ENCODE measurements around the gene LIMD2.

Gene LIMD2

DNA sequence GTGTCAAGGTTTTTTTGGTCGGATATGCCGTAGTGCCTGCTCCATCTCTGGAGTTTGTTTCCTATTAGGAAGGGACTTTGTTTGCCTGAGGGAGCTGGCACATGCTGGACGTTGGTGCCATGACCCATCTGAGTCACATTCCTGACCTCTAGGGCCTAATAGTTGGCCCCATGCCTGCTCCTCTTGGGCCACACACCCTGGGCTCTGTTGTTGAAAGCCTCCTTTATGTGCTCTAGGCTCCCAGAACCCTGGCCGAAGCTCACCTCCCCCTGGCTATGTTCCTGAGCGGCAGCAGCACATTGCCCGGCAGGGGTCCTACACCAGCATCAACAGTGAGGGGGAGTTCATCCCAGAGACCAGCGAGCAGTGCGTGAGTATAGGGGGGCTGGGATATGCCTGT, 18.4 kb downstream of the LIMD2 start:
- no peak for DNase-seq (ENCODE audit: low read depth in 2 of 2)

DNA sequence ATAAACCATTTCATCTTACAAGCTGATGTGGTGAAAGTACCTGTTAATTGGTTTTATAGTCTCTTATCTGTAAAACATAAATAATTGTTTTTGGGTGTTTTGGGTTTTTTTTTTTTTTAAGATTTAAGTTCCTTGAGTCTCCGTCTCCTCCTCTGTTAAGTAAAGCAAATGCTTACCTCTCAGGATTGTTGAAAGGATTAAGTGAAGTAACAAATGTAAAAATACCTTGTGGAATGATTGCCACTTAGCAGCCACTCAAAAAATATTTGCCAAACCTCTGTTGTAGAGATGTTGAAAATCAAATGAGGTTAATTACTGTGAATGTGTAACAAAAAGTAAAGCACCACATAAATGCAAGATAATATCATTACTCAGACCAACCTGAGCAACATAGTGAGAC, 19.2 kb downstream of the LIMD2 start:
- DNase-seq (ENCODE audit: low read depth in 2 of 2), result no peak

DNA sequence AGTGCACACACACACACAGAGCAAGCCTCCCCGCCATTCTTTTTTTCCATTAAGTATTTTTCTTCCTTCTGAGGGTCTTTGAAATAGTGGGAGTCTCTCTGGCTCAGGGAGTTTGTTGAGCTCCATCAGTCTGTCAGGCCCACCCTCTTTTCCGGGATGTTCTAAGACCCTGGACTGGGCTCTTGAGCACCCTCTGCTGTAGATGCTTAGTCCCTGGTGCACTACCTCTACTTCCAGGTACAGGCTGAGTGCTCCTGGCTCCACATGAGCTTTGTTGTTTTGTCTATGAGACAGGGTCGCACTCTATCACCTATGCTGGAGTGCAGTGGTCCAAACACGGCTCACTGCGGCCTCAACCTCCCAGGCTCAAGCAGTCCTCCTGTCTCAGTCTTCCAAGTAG, 20.7 kb downstream of the LIMD2 start:
- no peak for DNase-seq (ENCODE audit: low read depth in 2 of 2)

DNA sequence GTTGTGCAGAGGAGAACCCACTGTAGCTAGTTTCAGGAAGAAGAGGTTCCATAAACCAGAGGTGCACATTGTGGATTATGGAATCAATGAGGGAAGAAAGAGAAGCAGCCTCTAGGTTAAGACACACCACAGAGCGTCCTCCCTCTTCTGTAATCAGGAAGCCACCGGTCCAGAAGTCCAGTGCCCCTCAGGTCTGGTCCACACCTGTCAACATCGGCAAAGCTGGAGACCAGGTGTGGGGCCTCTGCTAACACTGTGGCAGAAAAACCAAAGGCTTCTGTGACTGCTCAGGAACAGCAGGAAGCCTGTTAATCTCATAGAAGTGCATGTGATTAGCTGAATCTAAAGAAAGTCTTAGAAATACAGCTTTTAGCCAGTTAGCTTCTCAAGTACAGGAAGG, 23.3 kb downstream of the LIMD2 start:
- DNase-seq (ENCODE audit: low read depth in 2 of 2), result no peak

DNA sequence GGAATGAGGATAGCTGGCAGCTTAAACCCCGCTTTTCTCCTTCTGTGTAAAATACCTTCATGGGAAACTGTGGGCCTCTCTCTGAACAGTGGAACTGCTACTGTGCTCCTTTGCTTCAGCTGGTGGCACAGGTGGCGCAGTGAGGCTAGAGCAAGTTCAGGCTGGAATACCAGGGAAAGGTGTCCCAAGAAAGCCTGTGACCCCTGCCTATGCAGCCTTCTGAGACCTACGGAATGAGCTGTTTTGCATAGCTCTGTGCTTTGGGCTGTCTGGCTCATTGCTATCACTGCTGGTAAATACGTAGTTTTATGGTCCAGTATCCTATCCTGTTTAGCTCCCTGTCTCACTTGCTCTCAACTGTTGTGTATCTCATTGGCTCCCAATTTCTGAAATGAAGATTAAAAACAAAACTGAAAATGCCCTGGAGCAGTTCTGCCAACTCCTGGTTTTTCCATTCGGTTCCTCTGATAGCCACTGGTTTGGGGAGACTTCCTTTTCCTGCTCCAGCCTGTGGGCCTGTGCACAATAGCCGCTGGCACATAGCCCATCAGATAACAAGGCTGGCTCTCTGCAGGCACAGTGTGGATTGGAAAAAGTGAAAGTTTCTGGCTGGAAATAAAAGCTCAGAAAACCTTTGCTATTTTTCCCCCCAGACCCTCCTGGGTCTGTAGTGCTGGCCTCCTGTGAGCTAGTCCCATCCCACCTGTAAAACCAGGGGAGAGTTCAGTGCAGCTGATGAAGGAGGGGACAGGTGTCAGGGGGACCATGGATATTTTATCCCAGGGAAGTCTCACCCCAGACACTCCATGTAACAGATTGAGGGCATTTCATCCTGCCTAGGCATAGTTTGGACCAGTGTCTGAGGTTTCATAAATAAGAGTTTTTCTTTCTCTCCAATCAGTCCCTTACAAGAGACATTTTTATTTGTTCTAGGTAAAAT, 24.0 kb downstream of the LIMD2 start:
- DNase-seq (ENCODE audit: low read depth in 2 of 2), result no peak

DNA sequence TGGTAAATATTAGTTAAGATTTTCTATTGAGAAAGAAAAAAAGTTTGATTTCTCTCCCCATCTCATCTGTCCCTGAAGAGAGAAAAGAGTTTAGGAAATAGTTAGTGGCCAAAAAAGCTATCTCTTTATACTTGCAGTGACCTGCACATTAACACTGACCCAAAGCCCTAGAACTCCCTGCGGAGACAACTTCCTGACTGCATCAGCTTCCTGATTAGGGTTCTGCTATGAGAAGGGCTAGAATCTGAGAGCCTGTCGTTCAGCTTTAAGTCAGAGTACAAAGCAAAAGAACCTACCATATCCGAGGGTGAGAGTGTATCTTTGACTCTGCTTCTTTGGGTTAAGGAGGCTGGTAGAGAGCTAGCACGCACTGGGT, 24.7 kb downstream of the LIMD2 start:
- no peak for DNase-seq (ENCODE audit: low read depth in 2 of 2)

DNA sequence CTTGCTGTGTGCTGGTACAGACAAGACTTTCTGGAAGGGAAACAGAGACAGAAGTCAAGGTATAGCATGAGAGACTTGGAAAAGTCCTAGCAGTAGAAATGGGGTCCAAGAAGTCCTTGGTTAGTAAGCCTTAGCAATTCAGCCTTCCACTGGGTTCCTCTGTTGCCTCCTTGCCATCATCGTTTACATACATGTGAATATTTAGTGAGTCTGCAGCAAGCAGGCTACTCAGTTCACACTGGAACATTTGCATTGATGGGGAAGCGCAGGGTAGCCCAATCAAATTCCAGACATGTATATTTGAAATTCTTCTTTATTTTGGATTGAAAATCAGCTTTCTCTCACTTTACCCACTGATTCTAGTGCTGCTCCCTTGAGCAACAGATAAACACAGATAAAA, 27.1 kb downstream of the LIMD2 start:
- no peak for DNase-seq (ENCODE audit: low read depth in 2 of 2)

DNA sequence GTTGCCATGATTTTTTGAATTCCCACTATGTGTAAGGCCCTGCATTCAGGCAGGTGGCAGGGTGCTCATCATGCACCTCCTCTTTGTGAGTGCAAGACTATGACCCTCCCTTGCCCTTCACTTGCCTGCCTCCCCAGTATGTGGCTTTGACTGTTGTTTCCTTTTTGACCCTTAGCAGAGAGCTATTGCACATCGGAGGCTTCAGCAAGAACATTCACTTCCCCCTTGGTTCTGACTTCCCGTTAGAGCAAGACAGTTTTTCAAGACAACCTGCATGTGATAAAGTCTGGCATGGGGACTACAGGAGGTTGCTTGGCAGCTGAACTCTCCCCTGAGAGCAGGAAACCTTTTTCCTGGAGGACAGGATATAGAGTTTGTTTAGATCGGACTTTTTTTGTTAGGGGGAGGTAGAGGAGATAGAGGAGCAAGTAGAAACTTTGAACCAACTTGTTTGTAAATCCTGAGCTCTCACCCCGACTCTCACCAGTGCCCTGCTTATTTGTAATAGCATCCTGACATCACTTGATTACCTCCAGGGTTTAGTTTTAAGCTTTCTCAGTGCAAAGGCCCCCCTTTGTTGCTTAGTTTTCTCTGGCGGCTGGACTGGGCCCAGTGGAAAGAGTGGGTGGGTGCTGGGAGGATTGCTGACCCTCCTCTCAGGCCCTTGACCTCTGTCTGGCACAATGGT, 34.3 kb downstream of the LIMD2 start:
- DNase-seq (ENCODE audit: low read depth in 2 of 2), result no peak

DNA sequence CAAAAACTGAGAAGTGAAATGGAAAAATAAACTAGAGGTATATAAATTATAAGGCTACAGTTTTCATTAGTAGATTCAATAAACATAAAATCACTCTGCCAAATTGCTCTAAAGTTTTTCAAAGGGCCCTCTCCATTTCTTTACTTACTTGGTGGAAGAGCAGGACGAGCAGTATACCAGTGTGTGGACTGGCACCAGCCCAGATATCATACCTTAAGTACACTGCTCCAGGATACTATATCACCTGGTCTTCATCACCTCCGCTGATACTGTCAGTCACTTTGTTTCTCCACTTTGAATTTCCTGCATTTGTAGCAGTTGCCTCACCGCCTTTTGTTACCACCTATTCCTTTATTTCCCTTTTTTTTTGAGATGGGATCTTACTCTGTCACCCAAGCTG, 40.1 kb downstream of the LIMD2 start:
- DNase-seq (ENCODE audit: low read depth in 2 of 2), result no peak

DNA sequence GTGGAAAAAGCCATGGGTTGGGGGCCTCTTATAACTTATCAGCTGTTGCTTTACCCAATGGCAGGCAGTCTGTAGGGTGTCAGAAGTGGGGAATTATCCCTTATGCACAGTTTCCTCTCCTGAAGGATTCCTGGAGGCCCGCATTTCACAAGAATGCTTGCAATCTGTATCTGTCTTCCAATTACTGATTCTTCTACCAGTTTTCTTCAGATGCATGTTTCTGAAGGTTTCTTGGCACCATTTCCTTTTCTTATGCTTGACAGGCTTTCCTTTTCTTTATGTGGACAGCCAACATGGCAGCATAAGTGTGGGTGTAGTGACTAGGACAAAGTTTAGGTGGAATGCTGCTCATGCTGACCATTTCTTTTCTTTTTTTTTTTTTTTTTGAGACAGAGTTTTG, 41.6 kb downstream of the LIMD2 start:
- no peak for DNase-seq (ENCODE audit: low read depth in 2 of 2)

DNA sequence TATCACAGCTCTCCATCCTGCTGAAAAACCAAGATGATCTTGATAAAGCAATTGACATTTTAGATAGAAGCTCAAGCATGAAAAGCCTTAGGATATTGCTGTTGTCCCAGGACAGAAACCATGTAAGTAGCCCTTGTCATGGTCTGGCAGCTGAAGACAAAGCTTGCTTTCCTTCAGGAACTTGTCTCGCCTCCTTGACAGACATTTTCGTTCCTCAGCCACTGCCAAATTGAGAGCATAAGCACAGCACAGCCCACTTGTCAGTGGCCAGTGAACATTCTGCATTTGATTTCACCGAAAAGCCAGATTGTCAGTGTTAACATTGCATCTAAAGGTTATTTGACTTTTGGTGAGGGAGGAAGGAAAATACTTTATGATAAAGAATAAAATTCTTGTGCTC, 42.1 kb downstream of the LIMD2 start:
- DNase-seq (ENCODE audit: low read depth in 2 of 2), result no peak

DNA sequence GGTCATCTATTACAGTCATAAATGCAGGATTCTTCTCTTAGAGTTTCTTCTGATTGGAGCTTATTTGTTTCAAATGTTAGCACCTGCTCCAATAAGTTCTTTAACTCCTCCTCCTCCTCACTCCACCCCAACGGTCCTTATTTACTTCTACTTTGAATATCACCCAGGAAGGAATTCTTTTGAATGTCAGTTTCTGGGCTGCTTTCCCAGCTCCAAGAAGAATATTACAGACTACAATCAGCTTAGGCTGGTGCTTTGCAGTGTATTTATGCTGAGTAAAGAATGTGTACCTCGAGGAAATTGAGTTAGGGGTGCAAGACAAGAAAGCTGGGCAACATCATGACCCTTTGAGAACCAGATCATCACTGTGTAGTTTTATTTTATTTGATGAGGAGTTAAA, 46.9 kb downstream of the LIMD2 start:
- no peak for DNase-seq (ENCODE audit: low read depth in 2 of 2)

DNA sequence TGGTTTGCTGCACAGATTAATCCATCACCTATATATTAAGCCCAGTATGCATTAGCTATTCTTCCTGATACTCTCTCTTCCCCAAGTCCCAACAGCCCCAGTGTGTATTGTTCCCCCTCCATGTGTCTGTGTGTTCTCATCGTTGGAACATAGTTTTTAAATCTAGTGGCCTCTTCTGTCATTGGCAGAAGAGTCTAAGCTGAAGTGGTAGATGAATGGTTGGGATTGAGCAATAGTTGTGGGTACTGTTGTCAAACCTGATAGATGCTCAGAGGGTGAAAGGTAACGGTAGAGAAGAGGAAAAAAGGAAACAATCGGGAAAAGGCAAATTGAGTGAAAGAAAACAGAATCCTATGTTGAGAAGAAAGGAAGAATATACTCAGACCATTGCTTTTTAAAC, 47.8 kb downstream of the LIMD2 start:
- DNase-seq (ENCODE audit: low read depth in 2 of 2), result no peak

DNA sequence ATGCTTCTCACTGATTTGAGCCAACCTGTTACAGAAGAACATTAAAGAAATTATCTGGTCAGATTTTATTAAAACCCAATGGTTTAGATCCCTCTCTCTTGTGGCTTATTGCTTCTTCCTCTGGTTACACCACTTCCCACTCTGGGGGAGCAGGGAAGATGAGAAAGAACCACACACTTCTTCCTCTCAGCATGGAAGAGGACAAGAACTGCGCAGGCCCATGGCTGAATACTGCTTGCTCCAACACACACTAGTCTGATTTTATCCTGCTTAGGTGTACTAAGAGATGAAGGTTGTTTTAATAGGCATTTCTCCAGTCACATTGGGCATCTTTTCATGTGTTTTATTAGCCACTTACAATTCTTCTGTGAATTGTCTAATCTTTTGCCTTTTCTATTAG, 50.1 kb downstream of the LIMD2 start:
- no peak for DNase-seq (ENCODE audit: low read depth in 2 of 2)

DNA sequence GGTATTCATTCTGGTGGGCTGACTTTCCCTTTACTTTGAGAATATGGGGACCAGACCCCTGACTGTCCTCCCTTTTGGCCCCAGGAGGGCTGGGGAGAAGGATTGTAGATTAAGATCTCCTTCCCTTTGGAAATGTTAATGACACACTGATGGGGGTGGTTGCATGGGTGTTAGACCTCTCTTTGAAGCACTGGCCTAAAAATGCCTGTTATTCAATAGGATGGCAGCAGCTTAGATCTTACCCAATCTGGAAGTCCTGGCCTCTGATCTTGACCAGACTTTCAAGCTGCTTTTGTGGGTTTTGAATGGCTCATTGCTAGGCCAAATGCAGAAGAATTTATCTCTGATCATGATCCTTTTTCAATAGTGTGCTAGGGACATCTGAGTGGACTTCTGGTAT, 52.0 kb downstream of the LIMD2 start:
- DNase-seq (ENCODE audit: low read depth in 2 of 2), result no peak

DNA sequence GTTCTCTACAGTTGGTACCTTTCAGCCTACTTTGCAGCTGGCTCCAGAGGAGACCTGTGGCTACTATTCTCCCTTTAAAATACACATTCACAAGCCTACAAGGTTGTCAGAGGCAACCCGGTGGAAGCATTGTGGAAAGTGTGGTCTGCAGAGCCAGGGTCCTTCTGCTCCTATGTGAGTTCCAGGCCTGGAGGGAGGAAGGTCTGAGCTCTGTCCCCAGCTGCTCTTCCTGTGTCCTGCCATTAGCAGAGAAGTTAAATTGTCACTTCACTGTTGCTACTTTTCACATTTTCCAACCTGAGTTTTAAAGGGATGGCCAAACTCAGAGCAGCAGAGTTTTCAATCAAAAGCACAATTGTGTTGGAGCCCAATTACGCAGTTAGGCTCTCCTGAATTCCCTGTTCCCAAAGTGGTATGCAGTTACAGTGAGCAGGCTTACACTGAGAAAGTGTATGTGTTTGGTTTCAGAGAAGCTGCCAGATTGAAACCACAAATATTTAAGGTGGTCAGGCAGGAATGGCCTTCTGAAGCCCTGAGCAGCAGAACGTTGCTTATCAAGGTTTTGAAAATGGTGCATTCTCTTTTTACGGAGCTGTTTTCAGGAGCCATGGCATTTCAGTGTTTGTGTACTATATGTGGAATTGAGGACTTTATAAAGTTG, 52.7 kb downstream of the LIMD2 start:
- no peak for DNase-seq (ENCODE audit: low read depth in 2 of 2)

DNA sequence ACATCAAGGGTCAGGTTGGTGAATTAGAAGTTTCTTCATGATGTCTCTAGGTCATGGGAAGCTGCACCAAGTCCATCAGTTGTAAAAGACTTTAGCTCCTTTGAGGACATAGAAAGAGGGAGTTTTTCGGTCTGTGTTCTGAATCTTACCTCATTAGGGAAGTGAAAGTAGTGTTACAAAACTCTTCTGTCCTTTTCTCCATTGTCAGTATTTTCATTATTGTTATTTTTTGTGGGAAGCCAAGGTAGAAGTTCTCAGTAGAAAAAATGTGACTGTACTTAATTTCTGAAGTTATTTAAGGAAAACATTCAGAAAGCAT, 53.5 kb downstream of the LIMD2 start:
- DNase-seq (ENCODE audit: low read depth in 2 of 2), result no peak
